HEK293 (cell line): ENCODE measurements around the gene PPFIA4.

Source experiments
- CTCF ChIA-PET: fragments of 350-600 bp; formaldehyde crosslinking; extraction: SDS; loops from one replicate; lab custom pipeline; 2021; ENCODE audit warnings: antibody characterized with exemption; lab: Yijun Ruan, JAX
- POLR2A ChIA-PET: fragments of 300-600 bp; formaldehyde crosslinking; extraction: SDS; loops from one replicate; lab custom pipeline; 2020; ENCODE audit warnings: antibody characterized with exemption, inconsistent platforms; lab: Yijun Ruan, JAX
- H3K27ac ChIP-seq: fragments of 200-500 bp; sonication (Bioruptor generic); 2 replicates; pipeline ENCODE4 v1.5.1; 2014; ENCODE audit warnings: low read depth, low read length, control low read depth, inconsistent platforms; ENCODE audit errors: extremely low read depth
- H3K36me3 ChIP-seq, 2 experiments: fragments of 200-500 bp in 1 of 2; sonication (Bioruptor generic) in 1 of 2; 1 replicate in 1 of 2; 2 replicates in 1 of 2; pipeline ENCODE4 v1.5.1; 2014 to 2017; ENCODE audit warnings: inconsistent platforms in 2 of 2, low read length in 2 of 2; ENCODE audit not compliant: control insufficient read depth in 2 of 2, insufficient read depth in 1 of 2
- H3K4me1 ChIP-seq: fragments of 200-500 bp; sonication (Bioruptor generic); 2 replicates; pipeline ENCODE4 v1.5.1; 2014; ENCODE audit warnings: mild to moderate bottlenecking, low read length, inconsistent platforms; ENCODE audit not compliant: control insufficient read depth, insufficient read depth
- H3K4me3 ChIP-seq: 2 replicates; pipeline ENCODE4 v1.5.1; 2011; ENCODE audit warnings: low read depth, mild to moderate bottlenecking, control low read depth, low read length, moderate library complexity
- H3K9me3 ChIP-seq: fragments of 200-500 bp; sonication (Bioruptor generic); 2 replicates; pipeline ENCODE4 v1.5.1; 2014; ENCODE audit warnings: low read depth, low read length, inconsistent platforms; ENCODE audit not compliant: control insufficient read depth, insufficient read depth
- IKZF3 ChIP-seq: fragments of 450-650 bp; IDR thresholded peaks from 2 replicates; pipeline ENCODE4 v1.5.0; 2018; ENCODE audit warnings: missing biosample characterization, mild to moderate bottlenecking, missing genetic modification characterization, moderate library complexity
- OSR2 ChIP-seq: fragments of 450-650 bp; formaldehyde crosslinking; IDR thresholded peaks from 2 replicates; pipeline ENCODE4 v1.5.1; 2016; ENCODE audit warnings: missing biosample characterization, missing genetic modification characterization
- SP3 ChIP-seq: fragments of 450-650 bp; formaldehyde crosslinking; IDR thresholded peaks from 2 replicates; pipeline ENCODE4 v1.5.1; 2016; ENCODE audit warnings: missing biosample characterization, missing genetic modification characterization
- ZNF121 ChIP-seq: fragments of 450-650 bp; formaldehyde crosslinking; IDR thresholded peaks from 2 replicates; pipeline ENCODE4 v1.5.1; 2016; ENCODE audit warnings: missing biosample characterization, missing genetic modification characterization
- ZNF423 ChIP-seq: fragments of 450-650 bp; formaldehyde crosslinking; IDR thresholded peaks from 2 replicates; pipeline ENCODE4 v1.5.1; 2016; ENCODE audit warnings: missing biosample characterization, missing genetic modification characterization
- ZNF585B ChIP-seq: fragments of 450-650 bp; formaldehyde crosslinking; IDR thresholded peaks from 2 replicates; pipeline ENCODE4 v1.5.1; 2016; ENCODE audit warnings: missing biosample characterization, missing genetic modification characterization
- ZNF777 ChIP-seq: fragments of 450-650 bp; formaldehyde crosslinking; IDR thresholded peaks from 2 replicates; pipeline ENCODE4 v1.5.1; 2017; ENCODE audit warnings: missing biosample characterization, missing genetic modification characterization, borderline replicate concordance
- ZNF785 ChIP-seq: fragments of 450-650 bp; formaldehyde crosslinking; IDR thresholded peaks from 2 replicates; pipeline ENCODE4 v1.5.1; 2016; ENCODE audit warnings: missing biosample characterization, missing genetic modification characterization
- TF ChIP-seq, protein P1 (sequence below): fragments of 450-650 bp; formaldehyde crosslinking; IDR thresholded peaks from 2 replicates; pipeline ENCODE4 v1.5.1; 2016; ENCODE audit warnings: missing biosample characterization, missing genetic modification characterization
- TF ChIP-seq, protein P2 (sequence below): IDR thresholded peaks from 2 replicates; pipeline ENCODE4 v1.6.1; 2011; ENCODE audit warnings: mild to moderate bottlenecking, low read depth, low read length, borderline replicate concordance
- TF ChIP-seq, protein P3 (sequence below): fragments of 450-650 bp; formaldehyde crosslinking; IDR thresholded peaks from 2 replicates; pipeline ENCODE4 v1.5.1; 2016; ENCODE audit warnings: missing biosample characterization, missing genetic modification characterization
- TF ChIP-seq, protein P4 (sequence below): fragments of 450-650 bp; formaldehyde crosslinking; IDR thresholded peaks from 2 replicates; pipeline ENCODE4 v1.5.1; 2017; ENCODE audit warnings: missing biosample characterization, missing genetic modification characterization
- TF ChIP-seq, protein P5 (sequence below): fragments of 450-650 bp; formaldehyde crosslinking; IDR thresholded peaks from 2 replicates; pipeline ENCODE4 v1.5.1; 2017; ENCODE audit warnings: missing biosample characterization, missing genetic modification characterization

PPFIA4 gene

DNA sequence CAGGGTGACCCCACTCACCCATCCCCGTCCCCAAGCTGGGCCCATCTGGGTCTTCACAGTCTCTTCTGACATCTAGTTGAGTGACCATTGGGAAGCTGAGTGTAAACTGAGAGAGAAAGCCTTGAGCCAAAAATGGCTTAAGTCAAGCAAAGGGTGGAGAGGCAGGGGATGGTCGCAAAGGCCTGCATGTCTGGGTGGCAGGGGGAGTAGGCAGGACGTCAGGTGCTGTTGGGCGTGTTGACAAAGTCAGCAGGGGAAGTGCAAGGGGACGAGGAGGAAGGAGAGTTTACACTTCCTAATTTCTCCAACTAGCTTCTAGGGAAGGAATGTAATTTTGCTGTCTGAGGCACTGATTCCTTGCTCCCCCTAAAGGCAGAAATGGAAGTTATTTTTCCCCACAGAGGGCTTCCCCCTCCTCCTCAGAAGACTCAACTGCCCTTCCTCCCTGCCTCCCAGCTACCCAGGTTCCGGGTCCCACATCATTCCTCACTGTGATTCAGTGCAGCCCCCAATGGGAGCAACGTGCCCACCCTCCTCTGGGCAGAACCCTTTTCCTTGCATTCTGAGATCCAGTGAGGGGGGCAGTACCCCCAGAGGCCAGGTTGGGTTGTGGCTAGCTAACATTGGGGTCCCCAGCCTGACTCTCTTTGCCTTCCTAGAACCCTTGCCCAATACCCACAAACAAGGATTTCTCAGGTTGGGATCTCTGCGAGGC lies 100.0 kb downstream of the PPFIA4 start (continued):
- TF ChIP-seq, protein P1, sequence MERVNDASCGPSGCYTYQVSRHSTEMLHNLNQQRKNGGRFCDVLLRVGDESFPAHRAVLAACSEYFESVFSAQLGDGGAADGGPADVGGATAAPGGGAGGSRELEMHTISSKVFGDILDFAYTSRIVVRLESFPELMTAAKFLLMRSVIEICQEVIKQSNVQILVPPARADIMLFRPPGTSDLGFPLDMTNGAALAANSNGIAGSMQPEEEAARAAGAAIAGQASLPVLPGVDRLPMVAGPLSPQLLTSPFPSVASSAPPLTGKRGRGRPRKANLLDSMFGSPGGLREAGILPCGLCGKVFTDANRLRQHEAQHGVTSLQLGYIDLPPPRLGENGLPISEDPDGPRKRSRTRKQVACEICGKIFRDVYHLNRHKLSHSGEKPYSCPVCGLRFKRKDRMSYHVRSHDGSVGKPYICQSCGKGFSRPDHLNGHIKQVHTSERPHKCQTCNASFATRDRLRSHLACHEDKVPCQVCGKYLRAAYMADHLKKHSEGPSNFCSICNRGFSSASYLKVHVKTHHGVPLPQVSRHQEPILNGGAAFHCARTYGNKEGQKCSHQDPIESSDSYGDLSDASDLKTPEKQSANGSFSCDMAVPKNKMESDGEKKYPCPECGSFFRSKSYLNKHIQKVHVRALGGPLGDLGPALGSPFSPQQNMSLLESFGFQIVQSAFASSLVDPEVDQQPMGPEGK (tag by site-specific recombination) = 0 out of 2 replicates have a peak, but pooled peaks have one; percentile 14
- TF ChIP-seq ZNF785 (tag by site-specific recombination) (no peak), ZNF121 (no peak), ZNF585B (tag by site-specific recombination) (no peak), ZNF423 (tag by site-specific recombination) (no peak)

DNA sequence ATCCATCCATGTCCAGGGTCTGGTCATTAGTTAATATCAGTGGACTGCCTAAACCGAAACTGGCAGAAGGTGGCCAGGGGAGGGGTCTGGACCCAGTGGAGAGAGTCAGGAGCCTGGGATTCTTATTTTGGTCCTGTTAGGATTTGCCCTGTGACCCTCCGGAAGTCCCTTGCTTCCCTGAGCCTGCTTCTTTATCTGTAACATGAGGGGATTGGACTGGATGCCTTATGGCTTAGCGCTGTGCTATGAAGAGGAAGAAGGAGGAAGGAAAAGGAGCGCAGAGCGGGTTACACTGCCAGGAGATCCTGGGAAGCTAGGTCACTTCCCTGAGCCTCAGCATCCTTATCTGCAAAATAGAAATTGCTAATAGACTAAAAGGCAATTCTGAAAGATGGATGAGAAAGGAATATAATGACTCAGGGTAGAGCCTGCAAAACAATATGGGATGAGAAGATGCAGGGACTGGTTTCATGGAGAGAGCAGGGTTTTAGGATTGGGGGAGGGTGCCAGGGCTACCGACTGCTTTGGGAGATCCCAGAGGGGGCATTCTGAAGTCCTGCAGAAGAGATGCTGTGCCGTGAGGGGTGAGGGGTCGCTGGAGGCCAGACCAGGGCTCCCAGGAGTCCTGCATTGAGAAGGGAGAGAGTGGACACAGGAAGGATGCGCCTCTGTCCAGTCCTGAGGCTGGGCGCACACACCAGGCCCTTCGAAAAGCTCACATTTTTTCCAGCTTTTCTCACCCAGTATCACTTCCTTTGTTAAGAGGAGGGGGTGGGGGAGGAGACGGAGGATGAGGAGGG lies 100.8 kb downstream of the PPFIA4 start:
- POLR2A ChIA-PET = interaction anchor here (1.5 to 1.8 kb wide), 4 partner anchors 8 to 49 kb away, joined by 5 to 13 read pairs (median 5); partner anchors contain the start of gene MYBPH
- H3K4me1 ChIP-seq = no peaks in the 10 kb centered on the region
- no peaks in the 10 kb centered on the region for H3K36me3 ChIP-seq
- no peaks in the 10 kb centered on the region for H3K9me3 ChIP-seq
- CTCF ChIA-PET = interaction anchor here (0.6 to 9.1 kb wide), 15 partner anchors 9 to 140 kb away, joined by 3 to 70 read pairs (median 7); no protein-coding TSS in a partner anchor
- no peak overlapping the region; the same call in 1 of the 2 replicates for H3K4me3 ChIP-seq
- TF ChIP-seq, protein P2, sequence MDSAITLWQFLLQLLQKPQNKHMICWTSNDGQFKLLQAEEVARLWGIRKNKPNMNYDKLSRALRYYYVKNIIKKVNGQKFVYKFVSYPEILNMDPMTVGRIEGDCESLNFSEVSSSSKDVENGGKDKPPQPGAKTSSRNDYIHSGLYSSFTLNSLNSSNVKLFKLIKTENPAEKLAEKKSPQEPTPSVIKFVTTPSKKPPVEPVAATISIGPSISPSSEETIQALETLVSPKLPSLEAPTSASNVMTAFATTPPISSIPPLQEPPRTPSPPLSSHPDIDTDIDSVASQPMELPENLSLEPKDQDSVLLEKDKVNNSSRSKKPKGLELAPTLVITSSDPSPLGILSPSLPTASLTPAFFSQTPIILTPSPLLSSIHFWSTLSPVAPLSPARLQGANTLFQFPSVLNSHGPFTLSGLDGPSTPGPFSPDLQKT = no peak
- TF ChIP-seq, protein P3, sequence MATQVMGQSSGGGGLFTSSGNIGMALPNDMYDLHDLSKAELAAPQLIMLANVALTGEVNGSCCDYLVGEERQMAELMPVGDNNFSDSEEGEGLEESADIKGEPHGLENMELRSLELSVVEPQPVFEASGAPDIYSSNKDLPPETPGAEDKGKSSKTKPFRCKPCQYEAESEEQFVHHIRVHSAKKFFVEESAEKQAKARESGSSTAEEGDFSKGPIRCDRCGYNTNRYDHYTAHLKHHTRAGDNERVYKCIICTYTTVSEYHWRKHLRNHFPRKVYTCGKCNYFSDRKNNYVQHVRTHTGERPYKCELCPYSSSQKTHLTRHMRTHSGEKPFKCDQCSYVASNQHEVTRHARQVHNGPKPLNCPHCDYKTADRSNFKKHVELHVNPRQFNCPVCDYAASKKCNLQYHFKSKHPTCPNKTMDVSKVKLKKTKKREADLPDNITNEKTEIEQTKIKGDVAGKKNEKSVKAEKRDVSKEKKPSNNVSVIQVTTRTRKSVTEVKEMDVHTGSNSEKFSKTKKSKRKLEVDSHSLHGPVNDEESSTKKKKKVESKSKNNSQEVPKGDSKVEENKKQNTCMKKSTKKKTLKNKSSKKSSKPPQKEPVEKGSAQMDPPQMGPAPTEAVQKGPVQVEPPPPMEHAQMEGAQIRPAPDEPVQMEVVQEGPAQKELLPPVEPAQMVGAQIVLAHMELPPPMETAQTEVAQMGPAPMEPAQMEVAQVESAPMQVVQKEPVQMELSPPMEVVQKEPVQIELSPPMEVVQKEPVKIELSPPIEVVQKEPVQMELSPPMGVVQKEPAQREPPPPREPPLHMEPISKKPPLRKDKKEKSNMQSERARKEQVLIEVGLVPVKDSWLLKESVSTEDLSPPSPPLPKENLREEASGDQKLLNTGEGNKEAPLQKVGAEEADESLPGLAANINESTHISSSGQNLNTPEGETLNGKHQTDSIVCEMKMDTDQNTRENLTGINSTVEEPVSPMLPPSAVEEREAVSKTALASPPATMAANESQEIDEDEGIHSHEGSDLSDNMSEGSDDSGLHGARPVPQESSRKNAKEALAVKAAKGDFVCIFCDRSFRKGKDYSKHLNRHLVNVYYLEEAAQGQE = 0 out of 2 replicates have a peak, but pooled peaks have one; percentile 33
- H3K27ac ChIP-seq = no peak overlapping the region

DNA sequence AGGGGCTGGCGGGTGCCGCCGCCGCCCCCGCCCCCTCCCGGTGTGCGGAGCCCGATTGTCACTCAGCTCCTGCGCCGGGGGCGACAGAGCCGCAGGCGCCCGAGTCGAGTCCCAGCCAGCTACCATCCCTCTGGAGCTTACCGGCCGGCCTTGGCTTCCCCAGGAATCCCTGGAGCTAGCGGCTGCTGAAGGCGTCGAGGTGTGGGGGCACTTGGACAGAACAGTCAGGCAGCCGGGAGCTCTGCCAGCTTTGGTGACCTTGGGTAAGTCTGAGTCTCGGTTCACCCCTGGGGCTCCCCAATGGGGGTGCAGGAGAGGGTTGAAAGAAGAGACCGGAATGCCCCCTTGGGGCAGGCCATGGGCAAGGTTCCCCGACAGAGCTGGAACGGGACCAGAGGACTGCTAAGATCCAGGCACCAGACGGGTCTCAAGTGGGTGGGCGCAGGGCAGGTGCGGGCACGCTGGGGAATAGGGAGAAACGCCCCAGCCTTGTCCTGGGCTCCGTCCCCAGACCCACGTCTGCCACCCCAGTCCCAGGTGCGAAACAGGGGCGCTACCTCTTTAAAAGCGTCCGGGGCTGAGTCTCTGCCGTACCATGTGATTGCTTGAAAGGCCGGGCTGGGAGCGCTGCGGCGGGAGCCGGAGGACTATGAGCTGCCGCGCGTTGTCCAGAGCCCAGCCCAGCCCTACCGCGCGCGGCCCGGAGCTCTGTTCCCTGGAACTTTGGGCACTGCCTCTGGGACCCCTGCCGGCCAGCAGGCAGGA lies 101.6 kb downstream of the PPFIA4 start, which contains the start of gene ADORA1:
Gene ADORA1, plus strand, starts transcription at position 61 of the 765 bp plus-strand sequence. CDS start 1,116 bp downstream, outside the sequence.
- Histone ChIP-seq H3K36me3 (no peaks in the 10 kb centered on the region), H3K27ac (peak within 1 kb of the TSS; percentile 42; the same call in 1 of the 2 replicates), H3K4me1 (no peaks in the 10 kb centered on the region), H3K4me3 (peak within 1 kb of the TSS; percentile 43), H3K9me3 (no peaks in the 10 kb centered on the region)
- ChIA-PET CTCF (interaction anchor here (0.5 to 9.1 kb wide), 15 partner anchors 10 to 630 kb away, joined by 3 to 70 read pairs (median 7); no protein-coding TSS in a partner anchor), POLR2A (interaction anchor here (0.6 to 1.8 kb wide), 8 partner anchors 9 to 177 kb away, joined by 3 to 13 read pairs (median 5); partner anchors contain the start of gene MYBPH)
- TF ChIP-seq IKZF3 (tag by site-specific recombination) = peak; percentile 11; the same call in 1 of the 2 replicates
- 0 out of 2 replicates have a peak, but pooled peaks have one; percentile 14 for TF ChIP-seq OSR2
- TF ChIP-seq, protein P4, sequence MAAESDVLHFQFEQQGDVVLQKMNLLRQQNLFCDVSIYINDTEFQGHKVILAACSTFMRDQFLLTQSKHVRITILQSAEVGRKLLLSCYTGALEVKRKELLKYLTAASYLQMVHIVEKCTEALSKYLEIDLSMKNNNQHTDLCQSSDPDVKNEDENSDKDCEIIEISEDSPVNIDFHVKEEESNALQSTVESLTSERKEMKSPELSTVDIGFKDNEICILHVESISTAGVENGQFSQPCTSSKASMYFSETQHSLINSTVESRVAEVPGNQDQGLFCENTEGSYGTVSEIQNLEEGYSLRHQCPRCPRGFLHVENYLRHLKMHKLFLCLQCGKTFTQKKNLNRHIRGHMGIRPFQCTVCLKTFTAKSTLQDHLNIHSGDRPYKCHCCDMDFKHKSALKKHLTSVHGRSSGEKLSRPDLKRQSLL (tag by site-specific recombination) = peak; percentile 68; the same call in 1 of the 2 replicates
- TF ChIP-seq SP3 (tag by site-specific recombination) = peak; percentile 50; the same call in 1 of the 2 replicates
- TF ChIP-seq, protein P5, sequence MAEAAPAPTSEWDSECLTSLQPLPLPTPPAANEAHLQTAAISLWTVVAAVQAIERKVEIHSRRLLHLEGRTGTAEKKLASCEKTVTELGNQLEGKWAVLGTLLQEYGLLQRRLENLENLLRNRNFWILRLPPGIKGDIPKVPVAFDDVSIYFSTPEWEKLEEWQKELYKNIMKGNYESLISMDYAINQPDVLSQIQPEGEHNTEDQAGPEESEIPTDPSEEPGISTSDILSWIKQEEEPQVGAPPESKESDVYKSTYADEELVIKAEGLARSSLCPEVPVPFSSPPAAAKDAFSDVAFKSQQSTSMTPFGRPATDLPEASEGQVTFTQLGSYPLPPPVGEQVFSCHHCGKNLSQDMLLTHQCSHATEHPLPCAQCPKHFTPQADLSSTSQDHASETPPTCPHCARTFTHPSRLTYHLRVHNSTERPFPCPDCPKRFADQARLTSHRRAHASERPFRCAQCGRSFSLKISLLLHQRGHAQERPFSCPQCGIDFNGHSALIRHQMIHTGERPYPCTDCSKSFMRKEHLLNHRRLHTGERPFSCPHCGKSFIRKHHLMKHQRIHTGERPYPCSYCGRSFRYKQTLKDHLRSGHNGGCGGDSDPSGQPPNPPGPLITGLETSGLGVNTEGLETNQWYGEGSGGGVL = peak; percentile 70
- 0 out of 2 replicates have a peak, but pooled peaks have one; percentile 26 for TF ChIP-seq ZNF121
- no peak for TF ChIP-seq ZNF777
